GM12892 (cell line): Measurements from ENCODE around the gene MAGI2.

Experiments
- POLR2A ChIP-seq: IDR thresholded peaks from 2 replicates; pipeline ENCODE4 v1.6.1; 2011; ENCODE audit warnings: low read depth, low read length, control low read depth
- POLR2AphosphoS5 ChIP-seq: IDR thresholded peaks from 2 replicates; pipeline ENCODE4 v1.6.1; 2011; ENCODE audit warnings: low read depth, low read length, control low read depth
- TAF1 ChIP-seq: IDR thresholded peaks from 2 replicates; pipeline ENCODE4 v1.6.1; 2011; ENCODE audit warnings: low read depth, mild to moderate bottlenecking, control low read depth, low read length, borderline replicate concordance

DNA sequence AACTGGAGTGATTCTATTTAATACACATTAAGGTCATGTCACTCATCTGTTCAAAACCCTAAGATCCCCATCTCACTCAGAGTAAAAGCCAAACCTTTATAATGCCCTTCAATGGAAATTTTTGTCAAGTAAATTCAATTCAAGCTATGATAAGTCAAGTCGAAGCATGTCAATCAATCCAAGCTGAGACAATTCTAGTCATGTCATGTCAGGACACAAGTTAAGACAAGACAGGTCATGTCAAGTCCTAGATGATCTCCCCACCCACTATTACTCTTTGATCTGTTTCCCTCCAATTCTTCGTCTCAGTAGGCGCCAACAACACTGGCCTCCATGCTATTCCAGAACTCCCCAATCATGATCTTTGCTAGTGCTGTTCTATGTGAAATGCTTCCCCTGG is 141.4 kb downstream of the MAGI2 start:
- TF ChIP-seq POLR2A (no peak), TAF1 (no peak), POLR2AphosphoS5 (no peak)
